Stimulated activated CD4-positive, alpha-beta T cell treated with anti-CD3 and anti-CD28 coated beads, Interleukin-1b, Interleukin-23, amount 100 ng/mL, for 4 hours (primary cell): ENCODE results near the gene TMCC3.
"Not testable (repeated sequence)": the region's sequence is repeated elsewhere in the genome, so short reads cannot be mapped to it uniquely, and the experiment has no call there.

Experiments used
- DNase-seq, 2 donors: peaks; one replicate each; pipeline ENCODE4 v3.0.0-alpha.2; 2020; ENCODE audit warnings: low read depth in 2 of 2

The TMCC3 gene

GRCh38 chr12:94634717-94635116 lies 15.6 kb downstream of the TMCC3 start:
- DNase-seq: no peak

- DNase-seq: no peak
These were observed 17.0 kb downstream of the TMCC3 start for GRCh38 chr12:94633401-94633800.

- no peak for DNase-seq
These were observed 19.3 kb downstream of the TMCC3 start for GRCh38 chr12:94631058-94631457.

- no peak for DNase-seq
These were observed 21.4 kb downstream of the TMCC3 start for GRCh38 chr12:94628819-94629472.

- DNase-seq: no peak
These were observed 22.0 kb downstream of the TMCC3 start for GRCh38 chr12:94628369-94628768.

- no peak for DNase-seq
These were observed 24.8 kb downstream of the TMCC3 start for GRCh38 chr12:94625531-94625930.

- DNase-seq: no peak
These were observed 27.0 kb downstream of the TMCC3 start for GRCh38 chr12:94623161-94623920.

GRCh38 chr12:94622475-94622874 lies 27.9 kb downstream of the TMCC3 start:
- DNase-seq: no peak

- DNase-seq: peak in 1 of 2 donors; percentile 11
These were observed 28.5 kb downstream of the TMCC3 start for GRCh38 chr12:94621662-94622359.

GRCh38 chr12:94620621-94621020 lies 29.7 kb downstream of the TMCC3 start:
- DNase-seq: no peak

- no peak for DNase-seq
These were observed 31.2 kb downstream of the TMCC3 start for GRCh38 chr12:94618995-94619695.

- no peak for DNase-seq
These were observed 33.3 kb downstream of the TMCC3 start for GRCh38 chr12:94617101-94617500.

- no peak for DNase-seq
These were observed 34.1 kb downstream of the TMCC3 start for GRCh38 chr12:94616203-94616729.

- DNase-seq: no peak
These were observed 34.8 kb downstream of the TMCC3 start for GRCh38 chr12:94615260-94616181.

GRCh38 chr12:94614288-94614721 lies 36.1 kb downstream of the TMCC3 start:
- DNase-seq: no peak

GRCh38 chr12:94609917-94610443 lies 40.4 kb downstream of the TMCC3 start:
- no peak for DNase-seq

GRCh38 chr12:94606810-94607209 lies 43.5 kb downstream of the TMCC3 start:
- not testable (repeated sequence) for DNase-seq

GRCh38 chr12:94604366-94604698 lies 46.0 kb downstream of the TMCC3 start:
- no peak for DNase-seq

GRCh38 chr12:94603434-94604365 lies 46.7 kb downstream of the TMCC3 start:
- DNase-seq: peak; percentile 43 to 45
